ENCODE data around the gene HAO1. TPM values are rescaled to one million over a fixed set of nuclear protein-coding genes. Genes with fewer than 3 reads are reported as not detected.

Gene HAO1
- polyA plus RNA-seq, 1 of the 3 experiments (the other 2 are of a cell fraction) = not detected

- TF ChIP-seq RXRA (IDR thresholded peaks at IDR 0.05; ENCODE audit: borderline replicate concordance, low read depth) (no peak), CTCF (IDR thresholded peaks at IDR 0.05) (no peak), GATA2 (CRISPR knock-in tag; IDR thresholded peaks at IDR 0.05) (no peak), RAD21 (IDR thresholded peaks at IDR 0.05; ENCODE audit: low read length) (no peak), RFX5 (IDR thresholded peaks at IDR 0.05; ENCODE audit: low read length) (no peak), NRF1 (IDR thresholded peaks at IDR 0.05; ENCODE audit: low read depth, low read length) (no peak), POLR2AphosphoS5 (IDR thresholded peaks at IDR 0.05; ENCODE audit: low read depth, low read length) (no peak), GABPA (IDR thresholded peaks at IDR 0.05; ENCODE audit: low read depth) (no peak), CHD2 (IDR thresholded peaks at IDR 0.05; ENCODE audit: low read length, partially characterized antibody) (no peak), FOXM1 (IDR thresholded peaks at IDR 0.05; ENCODE audit: low read depth) (no peak), FOSL2 (IDR thresholded peaks at IDR 0.05; ENCODE audit: borderline replicate concordance, low read depth) (no peak), SMC3 (IDR thresholded peaks at IDR 0.05; ENCODE audit: low read depth, low read length) (no peak)
- TF ChIP-seq, protein P1, sequence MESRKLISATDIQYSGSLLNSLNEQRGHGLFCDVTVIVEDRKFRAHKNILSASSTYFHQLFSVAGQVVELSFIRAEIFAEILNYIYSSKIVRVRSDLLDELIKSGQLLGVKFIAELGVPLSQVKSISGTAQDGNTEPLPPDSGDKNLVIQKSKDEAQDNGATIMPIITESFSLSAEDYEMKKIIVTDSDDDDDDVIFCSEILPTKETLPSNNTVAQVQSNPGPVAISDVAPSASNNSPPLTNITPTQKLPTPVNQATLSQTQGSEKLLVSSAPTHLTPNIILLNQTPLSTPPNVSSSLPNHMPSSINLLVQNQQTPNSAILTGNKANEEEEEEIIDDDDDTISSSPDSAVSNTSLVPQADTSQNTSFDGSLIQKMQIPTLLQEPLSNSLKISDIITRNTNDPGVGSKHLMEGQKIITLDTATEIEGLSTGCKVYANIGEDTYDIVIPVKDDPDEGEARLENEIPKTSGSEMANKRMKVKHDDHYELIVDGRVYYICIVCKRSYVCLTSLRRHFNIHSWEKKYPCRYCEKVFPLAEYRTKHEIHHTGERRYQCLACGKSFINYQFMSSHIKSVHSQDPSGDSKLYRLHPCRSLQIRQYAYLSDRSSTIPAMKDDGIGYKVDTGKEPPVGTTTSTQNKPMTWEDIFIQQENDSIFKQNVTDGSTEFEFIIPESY (IDR thresholded peaks at IDR 0.05; ENCODE audit: borderline replicate concordance, low read depth) = no peak
- TF ChIP-seq, protein P2, sequence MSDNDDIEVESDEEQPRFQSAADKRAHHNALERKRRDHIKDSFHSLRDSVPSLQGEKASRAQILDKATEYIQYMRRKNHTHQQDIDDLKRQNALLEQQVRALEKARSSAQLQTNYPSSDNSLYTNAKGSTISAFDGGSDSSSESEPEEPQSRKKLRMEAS (IDR thresholded peaks at IDR 0.05; ENCODE audit: low read depth) = no peak
- TF ChIP-seq, protein P3, sequence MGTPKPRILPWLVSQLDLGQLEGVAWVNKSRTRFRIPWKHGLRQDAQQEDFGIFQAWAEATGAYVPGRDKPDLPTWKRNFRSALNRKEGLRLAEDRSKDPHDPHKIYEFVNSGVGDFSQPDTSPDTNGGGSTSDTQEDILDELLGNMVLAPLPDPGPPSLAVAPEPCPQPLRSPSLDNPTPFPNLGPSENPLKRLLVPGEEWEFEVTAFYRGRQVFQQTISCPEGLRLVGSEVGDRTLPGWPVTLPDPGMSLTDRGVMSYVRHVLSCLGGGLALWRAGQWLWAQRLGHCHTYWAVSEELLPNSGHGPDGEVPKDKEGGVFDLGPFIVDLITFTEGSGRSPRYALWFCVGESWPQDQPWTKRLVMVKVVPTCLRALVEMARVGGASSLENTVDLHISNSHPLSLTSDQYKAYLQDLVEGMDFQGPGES (IDR thresholded peaks at IDR 0.05; ENCODE audit: low read depth, low read length) = no peak
- TF ChIP-seq, protein P4, sequence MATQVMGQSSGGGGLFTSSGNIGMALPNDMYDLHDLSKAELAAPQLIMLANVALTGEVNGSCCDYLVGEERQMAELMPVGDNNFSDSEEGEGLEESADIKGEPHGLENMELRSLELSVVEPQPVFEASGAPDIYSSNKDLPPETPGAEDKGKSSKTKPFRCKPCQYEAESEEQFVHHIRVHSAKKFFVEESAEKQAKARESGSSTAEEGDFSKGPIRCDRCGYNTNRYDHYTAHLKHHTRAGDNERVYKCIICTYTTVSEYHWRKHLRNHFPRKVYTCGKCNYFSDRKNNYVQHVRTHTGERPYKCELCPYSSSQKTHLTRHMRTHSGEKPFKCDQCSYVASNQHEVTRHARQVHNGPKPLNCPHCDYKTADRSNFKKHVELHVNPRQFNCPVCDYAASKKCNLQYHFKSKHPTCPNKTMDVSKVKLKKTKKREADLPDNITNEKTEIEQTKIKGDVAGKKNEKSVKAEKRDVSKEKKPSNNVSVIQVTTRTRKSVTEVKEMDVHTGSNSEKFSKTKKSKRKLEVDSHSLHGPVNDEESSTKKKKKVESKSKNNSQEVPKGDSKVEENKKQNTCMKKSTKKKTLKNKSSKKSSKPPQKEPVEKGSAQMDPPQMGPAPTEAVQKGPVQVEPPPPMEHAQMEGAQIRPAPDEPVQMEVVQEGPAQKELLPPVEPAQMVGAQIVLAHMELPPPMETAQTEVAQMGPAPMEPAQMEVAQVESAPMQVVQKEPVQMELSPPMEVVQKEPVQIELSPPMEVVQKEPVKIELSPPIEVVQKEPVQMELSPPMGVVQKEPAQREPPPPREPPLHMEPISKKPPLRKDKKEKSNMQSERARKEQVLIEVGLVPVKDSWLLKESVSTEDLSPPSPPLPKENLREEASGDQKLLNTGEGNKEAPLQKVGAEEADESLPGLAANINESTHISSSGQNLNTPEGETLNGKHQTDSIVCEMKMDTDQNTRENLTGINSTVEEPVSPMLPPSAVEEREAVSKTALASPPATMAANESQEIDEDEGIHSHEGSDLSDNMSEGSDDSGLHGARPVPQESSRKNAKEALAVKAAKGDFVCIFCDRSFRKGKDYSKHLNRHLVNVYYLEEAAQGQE (IDR thresholded peaks at IDR 0.05; ENCODE audit: low read depth, low read length) = no peak
- Histone ChIP-seq H3K4me1 (ENCODE audit: control insufficient read depth in 1 of 2, insufficient read depth in 2 of 2, low read depth in 1 of 2, low read length in 1 of 2) (no peaks in the 10 kb centered on the region), H3K9me2 (no peaks in the 10 kb centered on the region), H3K79me2 (ENCODE audit: insufficient read depth) (no peaks in the 10 kb centered on the region), H4K20me1 (ENCODE audit: insufficient read depth) (no peaks in the 10 kb centered on the region), H3K4me3 (ENCODE audit: low read depth in 2 of 2, low read length in 1 of 2) (no peak overlapping the region), H3K9me3 (no peaks in the 10 kb centered on the region), H3K36me3 (replicated peaks in 1 of 2; ENCODE audit: control insufficient read depth in 1 of 2, insufficient read depth in 2 of 2, low read length in 1 of 2) (no peaks in the 10 kb centered on the region), H2AFZ (ENCODE audit: low read depth) (no peak overlapping the region), H3K27me3 (ENCODE audit: insufficient read depth) (no peaks in the 10 kb centered on the region), H3K9ac (no peak overlapping the region), H3K4me2 (no peak overlapping the region), H3K27ac (ENCODE audit: low read depth in 2 of 2, low read length in 1 of 2) (no peak overlapping the region), H3F3A (replicated peaks; ENCODE audit: insufficient read depth) (no peaks in the 10 kb centered on the region)
- ChIA-PET CTCF (no interaction called here), POLR2A (no interaction called here)
- no peak for DNase-seq
- WGBS (ENCODE audit: low lambda C conversion rate) = 63% methylated on average over 1 of the region's 1 CpG
Observed at GRCh38 chr20:7916648-7917047, 23.6 kb downstream of the HAO1 start.

All from SK-N-SH (cell line).